ENCODE results near the gene PCDHB8. TPM values are rescaled to one million over a fixed set of nuclear protein-coding genes. Genes with fewer than 3 reads are reported as not detected.
"Not testable (repeated sequence)": the region's sequence is repeated elsewhere in the genome, so short reads cannot be mapped to it uniquely, and the experiment has no call there.

The PCDHB8 gene
- total RNA-seq, 1 experiment from 2014 or later: 7.6 TPM

GRCh38 chr5:141150224-141150992 lies 27.2 kb upstream of the PCDHB8 start:
- TF ChIP-seq TCF7L2 (IDR thresholded peaks at IDR 0.05; ENCODE audit: low read depth, low read length): no peak
- no peak; the same call in 1 of the 2 replicates for TF ChIP-seq CTCF (IDR thresholded peaks at IDR 0.05)
- TF ChIP-seq REST (IDR thresholded peaks at IDR 0.05; ENCODE audit: insufficient read depth in 1 of 2, low read depth in 2 of 2, low read length in 1 of 2): no peak
- no peak for TF ChIP-seq SIN3A (IDR thresholded peaks at IDR 0.05; ENCODE audit: borderline replicate concordance, insufficient read depth, low read depth, low read length)
- TF ChIP-seq POLR2AphosphoS5 (IDR thresholded peaks at IDR 0.05; ENCODE audit: low read depth, low read length): no peak
- Histone ChIP-seq H3K9me3 (ENCODE audit: control insufficient read depth, insufficient read depth, low read depth, low read length) (no peaks in the 10 kb centered on the region), H3K36me3 (ENCODE audit: control insufficient read depth, insufficient read depth, low read length) (no peaks in the 10 kb centered on the region), H3K4me3 (ENCODE audit: low read depth in 2 of 2, low read length in 2 of 2) (peak overlapping the region; percentile 39 to 45), H3K4me1 (ENCODE audit: control insufficient read depth, insufficient read depth, low read length) (peaks cover under 1% of the 10 kb centered on the region; the same call in 1 of the 2 replicates), H3K27me3 (ENCODE audit: control insufficient read depth, insufficient read depth, low read length) (no peaks in the 10 kb centered on the region), H3K27ac (ENCODE audit: low read length) (no peak overlapping the region)
- in situ Hi-C loops (cut with HindIII; ENCODE audit: low pct_unique_long_range_greater_than_20kb, low sequenced_read_pairs): no loop called here
- no TSS peak for BruUV-seq (replicated peaks)
- intact Hi-C loops (cut with micrococcal nuclease; ENCODE audit: unreplicated experiment): no loop called here
- POLR2A ChIA-PET: no interaction called here
- no peak for DNase-seq (ENCODE audit: low read depth, low spot score)
- ATAC-seq: 0 out of 2 replicates have a peak, but pooled peaks have one; percentile 66
- CTCF ChIA-PET: interaction anchor here (0.6 kb wide), 1 partner anchor 55 kb away, joined by 3 read pairs; no protein-coding TSS in a partner anchor

- ChIA-PET CTCF (interaction anchor here (0.6 kb wide), 1 partner anchor 56 kb away, joined by 3 read pairs; no protein-coding TSS in a partner anchor), POLR2A (no interaction called here)
- DNase-seq (ENCODE audit: low read depth, low spot score) (no peak), ATAC-seq (no peak)
- H3K9me3 ChIP-seq (ENCODE audit: control insufficient read depth, insufficient read depth, low read depth, low read length): no peaks in the 10 kb centered on the region
- intact Hi-C loops (cut with micrococcal nuclease; ENCODE audit: unreplicated experiment): no loop called here
- in situ Hi-C loops (cut with HindIII; ENCODE audit: low pct_unique_long_range_greater_than_20kb, low sequenced_read_pairs): no loop called here
- no peaks in the 10 kb centered on the region for H3K36me3 ChIP-seq (ENCODE audit: control insufficient read depth, insufficient read depth, low read length)
- peaks cover 4% of the 10 kb centered on the region; the same call in 1 of the 2 replicates for H3K4me1 ChIP-seq (ENCODE audit: control insufficient read depth, insufficient read depth, low read length)
- no TSS peak for BruUV-seq (replicated peaks)
- TF ChIP-seq CTCF (IDR thresholded peaks at IDR 0.05): no peak
- no peak overlapping the region for H3K27ac ChIP-seq (ENCODE audit: low read length)
- H3K27me3 ChIP-seq (ENCODE audit: control insufficient read depth, insufficient read depth, low read length): no peaks in the 10 kb centered on the region
- peak overlapping the region; percentile 39 to 45 for H3K4me3 ChIP-seq (ENCODE audit: low read depth in 2 of 2, low read length in 2 of 2)
These were observed 26.6 kb upstream of the PCDHB8 start for GRCh38 chr5:141150993-141151325.

GRCh38 chr5:141151632-141152031 lies 26.0 kb upstream of the PCDHB8 start:
- H3K4me3 ChIP-seq (ENCODE audit: low read depth in 2 of 2, low read length in 2 of 2); CTCF ChIA-PET; ATAC-seq; in situ Hi-C loops (cut with HindIII; ENCODE audit: low pct_unique_long_range_greater_than_20kb, low sequenced_read_pairs); H3K36me3 ChIP-seq (ENCODE audit: control insufficient read depth, insufficient read depth, low read length); BruUV-seq (replicated peaks); H3K9me3 ChIP-seq (ENCODE audit: control insufficient read depth, insufficient read depth, low read depth, low read length); H3K27me3 ChIP-seq (ENCODE audit: control insufficient read depth, insufficient read depth, low read length); DNase-seq (ENCODE audit: low read depth, low spot score); intact Hi-C loops (cut with micrococcal nuclease; ENCODE audit: unreplicated experiment); POLR2A ChIA-PET; H3K27ac ChIP-seq (ENCODE audit: low read length); H3K4me1 ChIP-seq (ENCODE audit: control insufficient read depth, insufficient read depth, low read length): not testable (repeated sequence)

- H3K4me3 ChIP-seq (ENCODE audit: low read depth in 2 of 2, low read length in 2 of 2); BruUV-seq (replicated peaks); H3K9me3 ChIP-seq (ENCODE audit: control insufficient read depth, insufficient read depth, low read depth, low read length); H3K27ac ChIP-seq (ENCODE audit: low read length); intact Hi-C loops (cut with micrococcal nuclease; ENCODE audit: unreplicated experiment); H3K4me1 ChIP-seq (ENCODE audit: control insufficient read depth, insufficient read depth, low read length); POLR2A ChIA-PET; DNase-seq (ENCODE audit: low read depth, low spot score); in situ Hi-C loops (cut with HindIII; ENCODE audit: low pct_unique_long_range_greater_than_20kb, low sequenced_read_pairs); H3K36me3 ChIP-seq (ENCODE audit: control insufficient read depth, insufficient read depth, low read length); H3K27me3 ChIP-seq (ENCODE audit: control insufficient read depth, insufficient read depth, low read length); ATAC-seq: not testable (repeated sequence)
- CTCF ChIA-PET: interaction anchor here (0.6 kb wide), 1 partner anchor 48 kb away, joined by 5 read pairs; no protein-coding TSS in a partner anchor
These were observed 25.5 kb upstream of the PCDHB8 start for GRCh38 chr5:141152096-141152495.

All from Panc1 (cell line).